ENCODE data around the gene CREB3L4.
A peak's percentile ranks its signal among the peaks of the same experiment; 100 is the strongest.

The CREB3L4 gene, protein sequence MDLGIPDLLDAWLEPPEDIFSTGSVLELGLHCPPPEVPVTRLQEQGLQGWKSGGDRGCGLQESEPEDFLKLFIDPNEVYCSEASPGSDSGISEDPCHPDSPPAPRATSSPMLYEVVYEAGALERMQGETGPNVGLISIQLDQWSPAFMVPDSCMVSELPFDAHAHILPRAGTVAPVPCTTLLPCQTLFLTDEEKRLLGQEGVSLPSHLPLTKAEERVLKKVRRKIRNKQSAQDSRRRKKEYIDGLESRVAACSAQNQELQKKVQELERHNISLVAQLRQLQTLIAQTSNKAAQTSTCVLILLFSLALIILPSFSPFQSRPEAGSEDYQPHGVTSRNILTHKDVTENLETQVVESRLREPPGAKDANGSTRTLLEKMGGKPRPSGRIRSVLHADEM

DNA sequence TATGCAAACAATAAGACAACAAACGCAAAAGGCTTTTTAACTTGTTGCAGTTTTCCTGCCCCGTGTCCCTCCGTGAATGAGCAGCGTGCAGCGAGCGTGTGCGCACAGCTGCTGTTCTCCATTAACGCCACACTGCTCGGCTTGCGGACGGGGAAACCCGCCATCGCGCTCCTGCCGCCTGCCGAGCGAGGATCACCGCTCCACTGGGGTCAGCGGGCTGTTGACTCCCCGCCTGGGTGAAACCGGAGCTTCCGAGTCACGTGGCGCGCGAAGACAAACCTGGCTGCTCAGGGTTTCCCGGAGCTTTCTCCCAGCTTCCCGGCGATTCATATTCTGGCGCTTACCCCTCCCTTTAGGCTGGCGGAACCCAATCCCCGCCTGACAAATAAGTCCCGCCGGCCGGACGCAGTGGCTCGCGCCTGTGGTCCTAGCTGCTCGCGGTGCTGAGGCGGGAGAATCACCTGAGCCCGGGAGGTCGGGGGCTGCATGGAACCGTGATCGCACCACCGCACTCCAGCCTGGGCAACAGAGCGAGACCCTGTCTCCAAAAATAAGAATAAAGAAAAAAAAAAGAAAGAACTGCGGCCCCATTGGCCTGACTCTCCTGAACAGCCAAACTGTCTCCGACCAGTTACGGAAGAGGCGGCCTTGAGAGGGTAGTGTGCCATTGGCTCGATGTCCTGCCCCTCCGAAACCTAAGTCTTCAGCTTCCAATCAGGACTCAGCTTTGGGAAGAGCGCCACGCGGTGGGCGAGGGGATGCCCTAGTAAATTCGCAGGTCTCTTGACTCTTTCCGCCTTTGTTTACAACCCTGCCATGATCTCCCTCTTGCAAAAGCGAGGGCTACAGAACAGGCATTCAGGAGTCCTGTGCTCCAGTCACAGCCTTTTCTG lies at the start of gene CREB3L4:
TSS of gene CREB3L4 (plus strand) at position 796 of the 893 bp plus-strand sequence. CDS start 624 bp downstream, outside the sequence.
- DNase-seq = peak; percentile 93

DNA sequence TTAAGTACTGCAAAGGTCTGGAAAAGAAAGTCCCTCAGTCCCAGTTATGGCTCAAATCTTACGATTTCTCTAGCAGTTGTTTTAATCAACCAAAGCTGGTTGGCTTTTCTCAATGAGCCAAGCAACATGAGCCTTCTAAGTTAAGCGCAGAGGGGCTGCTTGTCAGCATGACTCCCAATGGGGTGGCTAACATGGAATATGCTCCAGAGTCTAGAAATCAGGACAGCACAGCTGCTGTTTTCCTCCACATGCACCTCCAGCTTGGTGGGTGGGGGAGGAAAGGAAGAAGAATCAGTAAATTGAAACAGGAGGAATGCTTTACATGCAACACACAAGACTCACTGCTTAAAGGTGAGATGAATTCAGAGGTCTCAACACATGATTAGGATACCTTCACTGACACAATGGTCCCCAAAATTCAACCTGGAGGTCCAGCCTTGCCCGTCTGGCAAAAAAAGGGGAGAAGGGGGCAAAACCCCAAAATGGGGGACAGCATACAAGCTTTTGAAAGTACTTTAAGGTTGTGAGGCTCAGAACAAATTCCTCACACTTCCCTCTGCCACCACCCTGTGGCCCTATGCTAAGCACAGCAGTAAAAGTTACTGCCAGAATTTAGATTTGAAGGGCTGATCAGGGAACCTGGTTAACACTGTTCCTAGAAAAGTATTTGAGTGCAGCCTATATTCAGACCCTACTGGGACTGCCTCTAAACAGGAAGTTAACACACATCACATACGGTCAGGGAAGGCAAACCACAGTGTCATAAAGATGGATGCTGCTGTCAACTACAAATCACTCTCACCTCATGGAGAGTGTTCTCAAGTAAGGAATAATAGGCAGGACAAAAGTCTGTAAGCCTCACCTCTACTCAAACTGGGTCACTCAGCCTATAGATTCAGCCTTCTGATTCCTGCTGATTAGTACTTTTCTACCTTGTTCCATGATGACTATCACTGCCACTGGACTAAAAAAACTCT lies 47.5 kb upstream of the CREB3L4 start:
- peak; percentile 7 for DNase-seq

DNA sequence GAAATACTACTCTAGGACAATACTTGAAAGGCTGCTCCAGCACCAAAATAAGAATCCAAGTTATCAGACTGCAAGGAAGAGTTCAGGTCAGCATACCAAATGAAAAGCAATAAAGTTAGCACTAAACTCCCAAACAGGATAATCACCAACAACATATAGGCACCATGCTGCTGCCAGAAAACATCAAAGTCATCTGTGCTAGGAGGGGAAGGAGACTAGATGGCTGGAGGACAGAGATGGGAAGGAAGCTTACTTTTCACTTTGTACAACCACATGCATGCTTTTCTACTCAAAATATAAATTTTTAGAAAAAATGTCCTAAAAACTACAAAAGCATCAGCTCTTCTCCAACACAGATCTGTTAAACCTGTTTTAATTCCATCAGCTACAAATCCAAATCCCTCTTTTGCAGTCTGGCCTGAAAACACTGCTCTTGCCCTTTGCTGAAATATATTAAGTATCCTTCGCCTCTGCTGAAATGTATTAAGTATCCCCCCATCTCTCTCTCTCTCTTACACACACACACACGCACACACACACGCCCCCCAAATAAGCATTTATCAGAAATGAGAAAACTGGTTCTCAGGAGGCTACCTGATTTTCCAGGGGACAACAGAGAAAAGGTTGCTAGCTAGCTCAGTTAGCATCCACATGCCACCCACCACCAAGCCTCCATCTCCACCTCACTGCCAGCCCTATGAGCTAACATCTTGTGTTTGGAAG lies 46.5 kb upstream of the CREB3L4 start:
- DNase-seq = no peak

DNA sequence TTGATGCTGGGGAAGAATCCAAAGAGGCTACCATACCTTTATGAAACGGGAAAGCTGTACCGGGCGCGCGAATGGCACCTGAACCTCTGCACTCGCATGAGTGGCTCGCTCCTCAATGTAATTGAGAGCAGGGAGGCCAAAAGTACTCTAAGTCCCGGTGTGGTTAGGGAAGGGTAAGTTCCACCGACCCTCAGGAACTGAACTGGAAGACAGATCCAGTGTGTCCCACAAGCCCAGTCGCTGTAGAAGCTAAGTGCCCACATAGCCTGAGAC lies 46.0 kb upstream of the CREB3L4 start:
- DNase-seq = peak; percentile 26

DNA sequence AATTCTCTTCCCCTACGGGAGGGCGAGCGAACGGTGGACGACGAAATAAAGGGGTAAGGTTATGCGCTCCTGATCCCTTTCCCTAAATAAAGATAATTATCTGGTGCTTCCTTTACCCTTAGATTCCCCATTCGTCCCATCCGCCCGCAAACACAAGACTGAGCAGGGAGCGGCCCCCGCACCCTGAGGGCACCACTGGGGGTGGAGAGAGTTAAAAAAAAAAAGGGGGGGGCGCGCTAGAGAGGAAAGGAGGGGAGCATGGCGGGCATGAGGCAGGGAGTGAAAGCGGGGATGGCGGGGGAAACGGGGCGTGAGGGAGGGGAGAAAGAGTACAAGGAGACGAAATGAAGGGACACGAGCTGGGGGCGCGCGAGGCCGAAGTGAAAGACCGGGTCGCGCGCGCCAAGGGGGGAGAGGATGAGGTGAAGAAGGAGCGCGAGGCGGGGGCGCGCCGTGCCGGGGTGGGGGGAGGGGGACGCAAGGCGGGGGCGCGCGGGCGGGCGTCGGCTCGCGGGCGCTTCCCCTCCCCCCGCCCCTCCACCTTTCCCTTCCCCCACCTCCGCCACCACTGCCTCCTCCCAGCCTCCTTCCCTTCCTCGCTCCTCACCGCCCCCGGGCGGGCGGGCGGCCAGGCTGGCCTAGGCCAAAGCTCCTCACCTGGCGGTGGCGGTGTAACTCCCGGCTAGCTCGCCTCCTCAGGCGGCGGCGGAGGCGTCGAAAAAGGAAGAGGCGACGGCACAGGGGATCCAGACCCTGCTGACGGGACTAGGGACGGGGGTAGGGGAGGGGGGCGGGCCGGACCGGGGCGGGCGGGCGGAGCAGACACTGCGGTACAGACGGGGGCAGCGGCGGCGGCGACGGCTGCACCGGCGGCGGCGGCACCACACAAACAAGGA lies 45.4 kb upstream of the CREB3L4 start:
- DNase-seq = peak; percentile 83

DNA sequence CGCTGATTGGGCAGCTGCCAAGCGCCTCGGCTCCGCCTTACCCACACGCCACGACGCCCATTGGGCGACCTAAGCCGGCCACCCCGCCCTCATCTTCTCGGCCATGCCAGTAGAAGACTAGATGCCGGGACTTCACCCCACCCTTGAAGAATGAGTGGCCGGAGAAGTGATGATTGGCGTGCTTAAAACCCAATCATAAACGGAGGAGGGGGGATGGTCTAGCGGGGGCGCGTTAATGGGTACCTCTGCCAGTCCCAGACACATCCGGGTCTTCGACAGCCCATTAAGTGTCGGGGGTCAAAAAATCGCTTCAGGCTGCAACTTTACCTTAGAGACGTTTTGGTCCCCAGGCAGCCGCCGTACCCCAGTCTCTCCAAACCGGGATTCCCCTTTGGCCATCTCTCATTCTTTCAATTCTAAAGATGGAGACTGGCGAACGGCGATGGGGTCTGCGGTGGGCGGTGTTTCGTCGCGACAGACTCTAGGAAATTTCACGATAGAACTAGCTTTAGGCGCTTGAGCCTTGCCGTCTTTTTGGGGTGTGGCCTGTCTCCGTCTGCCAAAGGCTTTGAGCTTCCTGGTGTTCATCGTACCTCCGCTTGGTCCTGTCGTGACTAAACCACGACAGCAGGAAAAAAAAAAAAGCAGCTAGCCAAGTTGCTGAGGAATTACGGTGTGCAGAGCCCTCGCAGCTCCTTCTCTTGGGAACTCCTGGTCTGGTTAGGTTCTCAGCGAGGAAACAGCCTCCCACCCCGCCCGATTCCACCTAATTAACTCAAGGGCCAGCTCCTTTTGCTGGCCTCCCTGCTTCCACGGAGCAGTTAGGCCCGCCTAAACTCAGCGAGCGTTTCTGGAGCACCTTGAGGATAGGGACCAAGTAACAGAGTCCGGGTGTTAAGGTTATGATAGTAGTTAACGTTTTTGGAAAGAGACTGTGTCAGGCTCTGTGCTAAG lies 44.5 kb upstream of the CREB3L4 start, which contains the start of gene GATAD2B:
TSS of gene GATAD2B (minus strand) at position 1 of the 954 bp plus-strand sequence. CDS start 94,625 bp downstream, outside the sequence.
- peak; percentile 99 for DNase-seq

DNA sequence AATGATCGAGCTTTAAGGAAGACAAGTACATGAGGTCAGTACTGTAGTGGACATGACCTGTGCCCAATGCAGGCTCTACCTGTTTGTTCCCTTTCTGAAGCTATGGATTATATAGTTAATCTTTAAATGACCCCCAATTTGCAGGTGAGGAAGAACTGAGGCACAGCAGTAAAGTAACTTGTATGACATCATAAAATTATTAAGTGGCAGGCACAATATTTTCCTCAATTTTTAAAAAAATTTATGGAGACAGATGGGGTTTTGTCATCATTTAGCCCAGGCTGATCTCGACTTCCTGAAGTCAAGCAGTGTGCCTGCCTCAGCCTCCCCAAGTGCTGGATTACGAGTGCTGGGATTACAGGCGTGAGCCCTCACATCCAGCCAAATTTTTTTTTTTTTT lies 41.3 kb upstream of the CREB3L4 start:
- no peak for DNase-seq

DNA sequence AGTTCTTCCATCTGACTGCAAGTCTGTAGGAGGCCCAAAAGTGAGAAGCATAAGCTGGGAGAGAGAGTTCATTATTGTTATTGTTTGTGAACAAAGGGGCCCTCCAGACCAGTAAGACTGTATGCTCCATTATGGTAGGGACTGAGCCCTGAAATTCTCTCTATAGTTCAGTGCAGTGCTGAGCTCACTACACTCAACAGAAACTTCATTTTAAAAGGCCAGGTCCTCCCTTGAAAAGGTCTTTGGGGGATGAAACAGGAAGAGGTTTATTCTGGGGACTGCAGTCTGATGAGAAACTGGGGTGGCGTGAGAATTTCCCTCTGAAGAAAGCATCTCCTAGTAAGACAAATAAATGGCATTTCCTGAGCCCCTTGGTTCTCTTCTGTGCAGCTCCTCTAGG lies 39.5 kb upstream of the CREB3L4 start:
- DNase-seq = no peak

DNA sequence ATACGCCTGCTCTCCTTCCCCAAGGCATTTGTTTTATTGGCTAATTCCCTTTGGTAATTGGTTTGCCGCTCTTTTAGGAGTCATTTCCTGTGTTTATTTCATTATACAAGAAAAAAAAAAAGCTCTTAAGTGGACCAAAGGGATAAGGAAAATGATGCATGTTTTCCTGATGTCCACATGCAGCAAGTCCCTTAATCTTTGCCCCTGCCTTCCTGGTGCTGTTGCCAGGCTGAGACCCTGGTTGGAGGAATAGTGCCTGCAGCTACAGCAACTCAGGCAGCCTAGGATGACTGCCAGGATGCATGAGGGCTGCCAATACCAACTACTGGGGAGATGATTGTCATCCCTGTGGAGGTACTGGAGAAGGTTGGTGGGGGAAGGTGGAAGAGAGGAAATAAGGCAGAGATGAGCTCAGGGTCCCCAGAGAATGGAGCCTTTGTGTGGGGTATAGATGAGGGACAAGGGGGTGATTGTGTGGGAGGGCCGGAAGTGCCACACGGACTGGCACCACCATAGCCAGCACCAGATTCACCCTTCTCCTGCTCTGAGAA lies 38.8 kb upstream of the CREB3L4 start:
- DNase-seq = no peak

DNA sequence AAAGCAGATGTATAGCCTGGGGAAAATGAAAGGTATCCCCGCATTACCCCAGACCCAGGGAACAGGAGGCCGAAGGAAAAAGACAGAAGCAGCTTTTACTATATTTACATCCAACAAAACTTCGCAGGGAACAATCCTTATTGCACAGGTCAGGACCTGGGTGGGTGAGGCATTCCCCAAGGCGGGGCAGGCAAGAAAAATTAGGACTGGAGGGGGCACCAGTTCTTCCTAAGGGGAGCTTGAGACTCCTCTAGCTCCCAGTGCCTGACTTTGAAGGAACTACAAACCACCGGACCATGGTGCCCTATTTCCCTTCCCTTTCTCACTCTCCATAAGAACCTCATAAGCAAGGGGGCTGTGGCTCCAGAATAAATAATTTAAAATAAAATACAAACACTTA lies 38.3 kb upstream of the CREB3L4 start:
- no peak for DNase-seq

DNA sequence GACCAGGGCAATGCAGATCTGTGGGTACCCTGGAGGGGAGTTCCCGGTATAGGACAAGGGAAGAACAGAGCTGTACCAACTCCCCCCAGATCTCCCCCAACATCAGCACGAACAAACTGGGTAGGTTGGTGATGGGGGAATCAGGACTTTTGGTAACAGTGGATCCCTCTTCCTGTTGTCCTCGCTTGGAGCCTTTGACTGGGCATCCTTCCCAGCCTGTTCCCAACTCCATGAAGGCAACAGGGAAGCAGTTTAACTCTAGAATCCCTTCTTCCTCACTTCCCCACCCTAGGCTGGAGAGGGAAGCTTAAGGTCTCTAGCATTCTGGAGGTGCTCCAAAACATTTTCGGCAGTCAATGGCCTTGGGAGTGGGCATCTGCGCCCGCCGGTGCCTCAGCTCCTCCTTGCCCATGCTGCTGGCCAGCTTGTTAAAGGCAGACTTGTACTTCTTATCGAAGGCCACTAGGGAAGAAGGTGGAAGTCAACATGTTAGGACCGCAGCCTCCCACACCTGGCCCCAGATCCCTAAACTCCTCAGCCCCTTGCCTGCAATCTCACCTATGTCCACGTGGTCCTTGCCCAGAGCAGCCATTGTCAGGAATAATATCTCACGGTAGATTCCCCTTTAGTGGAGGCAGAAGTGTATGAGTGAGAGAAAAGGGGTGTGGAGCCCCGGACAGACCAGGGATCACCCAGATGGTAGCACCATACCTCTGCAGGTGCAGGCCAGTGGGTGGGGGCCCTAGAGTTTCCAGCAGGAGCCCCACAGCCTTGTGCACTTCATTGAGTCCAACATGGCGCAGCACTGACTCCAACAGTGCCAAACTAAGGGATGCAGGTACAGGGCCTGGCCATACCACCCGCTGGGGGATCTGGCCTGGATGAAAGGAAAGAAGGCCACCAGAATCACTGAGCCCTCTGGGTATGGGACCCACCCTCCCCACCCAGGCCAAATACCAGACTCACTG lies 37.4 kb upstream of the CREB3L4 start:
- no peak for DNase-seq

DNA sequence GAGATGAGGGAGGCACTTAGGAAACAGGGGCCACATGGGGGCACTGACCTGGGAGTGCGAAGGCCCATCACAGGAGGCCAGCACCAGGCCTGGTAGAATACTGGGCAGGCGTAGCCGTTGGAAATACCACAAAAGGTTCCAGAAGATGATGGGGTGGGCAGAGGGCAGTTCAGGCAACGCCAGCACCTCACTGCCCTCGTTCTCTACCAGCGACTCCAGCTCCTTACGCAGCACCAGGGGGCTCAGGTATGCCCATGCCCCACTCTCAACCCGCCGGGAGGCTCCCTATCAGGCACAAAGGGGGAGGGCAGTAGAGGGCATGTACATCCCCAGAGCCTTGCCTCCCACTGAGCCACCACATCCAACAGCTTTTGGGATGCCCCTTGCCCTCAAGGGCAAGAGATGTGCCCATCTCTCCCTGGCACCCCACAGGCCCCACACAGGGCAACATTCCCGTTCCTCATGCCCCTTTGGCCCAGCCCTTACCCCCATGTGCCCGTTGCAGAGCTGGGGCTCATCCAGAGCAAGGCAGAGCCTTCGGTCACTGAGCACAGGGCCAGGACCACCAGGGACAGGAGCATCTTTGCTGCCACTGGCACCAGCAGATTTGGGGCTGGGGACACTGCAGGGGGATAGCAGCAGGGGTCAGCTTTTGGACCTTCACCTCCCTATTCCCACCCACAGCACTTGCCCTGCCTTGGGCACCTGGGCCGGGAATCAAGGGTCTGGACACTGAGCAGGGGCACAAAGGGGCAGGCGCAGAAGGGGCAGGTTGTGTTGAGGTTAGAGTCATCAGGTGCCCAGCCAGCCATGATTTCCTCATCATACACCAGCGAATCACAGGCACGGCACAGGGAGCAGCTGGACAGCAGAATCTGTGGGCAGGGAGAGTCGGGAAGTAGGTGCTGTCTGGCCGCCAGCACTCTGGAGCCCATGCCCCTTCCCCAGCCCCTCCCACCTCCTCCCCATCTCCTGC lies 35.3 kb upstream of the CREB3L4 start:
- DNase-seq = no peak

DNA sequence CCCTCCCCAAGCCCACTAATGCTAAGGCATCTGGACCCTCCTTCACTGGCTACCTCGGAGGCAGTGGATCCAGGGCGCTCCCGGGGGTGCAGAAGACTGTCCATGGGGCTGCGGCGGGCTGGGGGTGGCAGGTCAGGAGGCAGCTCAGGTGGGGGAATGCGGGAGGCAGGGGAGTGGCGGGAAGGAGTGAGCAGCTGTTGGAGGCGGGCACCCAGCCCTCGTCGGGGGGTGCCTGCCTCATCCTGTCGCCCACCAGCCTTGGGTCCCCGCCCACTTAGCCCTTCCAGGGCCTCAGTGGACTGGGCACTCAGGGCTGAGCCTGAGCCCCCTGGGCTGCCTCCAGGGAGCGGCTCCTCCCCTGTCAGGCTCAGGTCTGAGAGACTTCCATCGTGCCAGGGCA lies 34.3 kb upstream of the CREB3L4 start:
- DNase-seq = no peak

DNA sequence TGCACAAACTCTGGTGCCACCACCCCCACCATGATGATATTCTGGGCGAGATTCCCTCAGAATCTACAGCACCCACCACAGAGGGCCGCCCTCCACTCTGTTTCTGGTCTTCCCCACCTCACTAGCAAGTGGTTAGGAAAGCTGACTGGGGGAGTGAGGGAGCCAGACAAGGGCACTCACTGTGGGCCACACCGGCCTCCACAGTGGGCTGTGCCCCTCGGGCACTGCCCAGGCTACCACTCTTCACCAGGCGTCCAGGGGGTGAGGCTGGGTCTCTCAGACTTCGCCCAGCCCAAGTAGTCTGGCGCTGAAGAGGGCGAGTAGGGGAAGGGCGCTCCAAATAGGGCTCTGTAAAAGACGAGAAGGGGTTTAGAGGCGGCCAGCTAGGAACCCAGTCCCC lies 33.7 kb upstream of the CREB3L4 start:
- no peak for DNase-seq

DNA sequence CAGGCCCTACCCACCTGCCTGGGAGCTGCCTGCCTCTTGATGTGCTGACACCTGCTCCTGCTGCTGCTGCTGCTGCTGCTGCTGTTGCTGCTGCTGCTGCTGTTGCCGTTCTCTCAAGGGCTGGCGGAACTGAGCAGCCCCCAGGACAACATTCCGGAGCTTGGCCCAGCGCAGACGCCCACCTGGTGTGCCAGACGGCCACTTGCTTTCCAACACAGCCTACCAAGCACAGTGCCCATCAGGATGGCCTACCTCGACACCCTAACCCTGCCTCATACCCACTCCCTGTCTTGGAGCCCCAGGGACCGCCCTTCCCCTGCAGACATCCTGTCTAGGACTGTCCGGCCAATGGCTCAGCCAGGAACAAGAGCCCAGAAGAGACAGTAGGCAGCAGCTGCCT lies 33.0 kb upstream of the CREB3L4 start:
- DNase-seq = no peak

DNA sequence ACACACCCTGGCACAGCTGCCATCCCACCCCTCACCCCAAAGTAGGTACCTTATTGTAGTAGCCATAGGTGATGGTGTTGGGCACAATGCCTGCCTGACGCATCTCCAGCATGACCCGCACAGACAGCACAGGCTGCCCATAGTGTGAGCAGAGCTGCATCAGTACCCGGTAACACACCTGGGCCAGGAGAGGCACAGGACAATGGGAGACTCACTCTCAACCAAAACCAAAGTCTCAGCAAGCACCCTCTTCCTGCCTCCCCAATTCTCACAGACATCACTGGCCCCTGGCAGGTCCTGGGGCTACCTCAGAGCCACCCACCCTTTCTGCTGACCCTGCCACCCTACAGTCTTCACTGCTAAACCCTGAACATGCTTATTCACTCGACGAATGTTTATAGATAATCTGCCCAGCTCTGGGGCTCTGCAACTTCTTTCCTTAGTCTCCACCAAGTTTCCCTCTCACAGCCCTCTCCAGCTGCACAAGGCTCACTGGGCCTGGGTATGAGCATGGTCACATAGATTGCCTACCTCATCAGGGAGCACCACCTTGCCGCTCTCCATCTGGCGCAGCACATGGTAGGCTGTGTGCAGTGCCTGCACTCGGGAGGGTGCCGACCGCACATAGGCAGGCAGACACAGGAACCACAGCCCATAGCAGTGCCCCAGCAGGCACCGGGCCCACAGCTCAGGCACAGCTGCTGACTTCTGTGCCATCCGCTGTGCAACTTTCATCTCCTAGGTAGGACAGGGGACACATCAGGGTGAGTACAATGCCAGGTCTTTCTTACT lies 31.5 kb upstream of the CREB3L4 start:
- no peak for DNase-seq
